Activated CD8-positive, alpha-beta memory T cell treated with anti-CD3 and anti-CD28 coated beads for 24 hours (primary cell): Measurements from ENCODE around the gene COL5A1.
"Not testable (repeated sequence)": the region's sequence is repeated elsewhere in the genome, so short reads cannot be mapped to it uniquely, and the experiment has no call there.

Experiments used
- DNase-seq: peaks from one replicate; pipeline ENCODE4 v3.0.0-alpha.2; 2020

The COL5A1 gene

GRCh38 chr9:134679616-134680392, 38.2 kb downstream of the COL5A1 start:
- no peak for DNase-seq

DNA sequence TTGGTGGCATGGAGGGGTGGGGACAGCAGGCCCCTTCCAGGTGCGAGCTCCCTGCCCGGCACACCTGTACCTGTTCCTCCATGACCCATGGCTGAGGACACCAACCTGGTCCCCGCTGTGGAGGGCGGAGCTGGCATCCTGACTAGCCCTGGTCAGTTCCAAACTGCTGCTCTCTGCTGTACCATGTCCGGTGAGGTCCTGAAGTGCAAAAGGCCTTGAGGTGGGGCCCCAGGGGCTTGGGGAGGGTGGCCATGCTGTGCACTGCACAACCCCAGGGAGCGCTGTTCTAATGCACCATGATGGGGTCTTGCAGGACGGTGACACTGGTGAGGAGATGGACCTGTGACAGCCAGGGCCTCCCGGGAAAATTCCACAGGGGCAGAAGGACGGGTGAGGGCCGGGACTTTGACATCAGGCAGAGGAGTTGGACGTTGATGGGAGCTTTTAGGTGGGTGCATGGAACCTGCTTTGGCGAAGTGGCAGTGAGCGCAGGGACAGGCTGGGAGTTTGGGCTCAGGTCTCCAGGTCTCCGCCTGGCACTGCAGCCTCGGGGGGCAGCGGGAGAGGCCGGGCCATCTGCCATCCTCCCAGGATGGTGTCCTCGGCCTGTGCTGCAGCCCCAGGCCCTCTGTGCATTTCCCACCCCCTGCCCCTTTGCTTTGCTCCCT, 38.9 kb downstream of the COL5A1 start:
- no peak for DNase-seq

DNA sequence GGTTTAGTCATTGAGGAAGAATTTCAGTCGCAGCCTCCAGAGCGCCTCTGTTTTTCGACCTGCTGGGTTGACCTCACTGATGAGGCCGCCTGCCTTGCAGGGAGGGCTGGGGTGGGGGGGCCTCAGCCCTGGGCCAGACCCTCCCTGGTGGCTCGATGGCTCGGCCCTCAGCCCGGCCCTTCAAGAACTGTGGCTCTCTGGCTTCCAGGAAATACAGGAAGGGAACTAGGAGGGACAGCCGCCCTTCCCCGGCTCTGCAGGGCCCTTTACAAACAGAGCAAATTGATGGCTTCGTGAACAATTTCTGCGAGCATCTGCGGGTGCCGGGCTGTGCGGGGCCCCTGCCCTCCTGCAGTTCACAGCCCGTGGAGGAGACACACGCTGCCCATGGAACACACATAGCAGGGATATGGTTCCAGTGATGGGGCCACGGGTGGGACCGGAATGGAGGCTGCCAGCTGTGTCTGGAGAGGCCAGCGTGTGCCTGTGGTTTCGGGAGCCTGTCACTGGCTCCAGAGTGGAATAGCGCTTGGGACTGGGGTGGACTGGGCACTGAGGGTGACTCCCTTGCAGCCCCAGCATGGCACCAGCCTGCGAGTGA, 39.6 kb downstream of the COL5A1 start:
- DNase-seq, result no peak

GRCh38 chr9:134682026-134682425, 40.4 kb downstream of the COL5A1 start:
- DNase-seq, result no peak

DNA sequence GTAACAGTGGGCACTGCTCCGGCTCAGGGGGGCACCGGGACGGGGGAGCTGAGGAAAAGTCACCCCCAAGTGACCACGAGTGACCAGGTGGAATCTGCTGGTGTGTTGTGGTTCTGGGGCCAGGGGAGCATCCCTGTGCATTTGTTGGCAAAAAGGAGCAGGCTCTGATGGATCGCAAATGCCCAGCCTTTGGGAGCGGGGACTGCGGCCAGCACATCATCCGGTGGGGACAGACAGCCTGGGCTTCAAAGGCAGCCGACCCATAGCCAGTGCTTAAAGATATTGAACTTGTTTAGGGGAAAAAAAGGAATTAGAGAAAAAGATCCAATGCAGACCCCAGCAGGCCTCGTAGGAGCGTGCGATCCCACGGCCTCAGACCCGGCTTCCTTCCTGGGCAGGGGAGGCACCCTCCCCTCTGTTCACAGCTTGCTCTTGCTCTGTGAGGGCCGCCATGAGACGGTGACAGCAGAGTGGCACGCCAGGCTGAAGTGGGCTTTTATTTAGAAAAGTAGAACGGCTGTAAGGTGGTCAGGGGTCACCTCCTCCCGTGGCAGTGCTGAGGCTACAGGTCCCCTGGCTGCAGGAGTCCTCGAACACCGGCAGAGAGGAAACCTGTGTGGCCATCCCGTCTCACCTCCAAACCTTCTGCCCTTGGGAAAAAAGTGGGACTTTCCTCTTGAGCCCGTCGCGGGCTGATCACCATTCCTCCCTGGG, 41.2 kb downstream of the COL5A1 start:
- DNase-seq, result no peak

GRCh38 chr9:134683714-134684374, 42.2 kb downstream of the COL5A1 start:
- no peak for DNase-seq

DNA sequence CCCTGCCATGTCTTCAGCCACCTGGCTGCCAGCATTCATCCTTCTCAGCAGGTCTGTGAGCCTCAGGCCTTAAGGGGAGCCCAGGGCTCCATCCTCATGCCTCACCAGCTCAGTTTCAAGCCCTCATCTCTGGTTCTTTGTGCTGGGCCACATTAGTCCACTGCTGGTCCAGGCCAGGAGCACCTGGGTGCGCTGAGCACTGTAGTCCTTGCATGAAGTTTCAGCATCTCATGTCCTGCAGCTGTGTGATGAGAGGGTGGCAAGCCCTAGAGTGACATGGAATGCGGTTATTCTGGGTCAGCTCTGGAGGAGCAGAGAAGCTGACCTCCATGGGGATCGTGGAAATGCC, 42.7 kb downstream of the COL5A1 start:
- DNase-seq, result no peak

DNA sequence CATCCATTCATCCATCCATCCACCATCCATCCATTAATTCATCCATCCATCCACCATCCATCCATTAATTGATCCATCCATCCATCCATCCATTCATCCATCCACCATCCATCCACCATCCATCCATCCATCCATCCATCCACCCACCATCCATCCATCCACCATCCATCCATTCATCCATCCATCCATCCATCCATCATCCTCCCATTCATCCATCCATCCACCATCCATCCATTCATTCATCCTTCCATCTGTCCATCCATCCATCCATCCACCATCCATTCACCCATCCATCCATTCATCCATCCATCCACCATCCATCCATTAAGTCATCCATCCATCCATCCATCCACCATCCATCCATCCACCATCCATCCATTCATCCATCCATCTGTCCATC, 43.3 kb downstream of the COL5A1 start:
- not testable (repeated sequence) for DNase-seq

DNA sequence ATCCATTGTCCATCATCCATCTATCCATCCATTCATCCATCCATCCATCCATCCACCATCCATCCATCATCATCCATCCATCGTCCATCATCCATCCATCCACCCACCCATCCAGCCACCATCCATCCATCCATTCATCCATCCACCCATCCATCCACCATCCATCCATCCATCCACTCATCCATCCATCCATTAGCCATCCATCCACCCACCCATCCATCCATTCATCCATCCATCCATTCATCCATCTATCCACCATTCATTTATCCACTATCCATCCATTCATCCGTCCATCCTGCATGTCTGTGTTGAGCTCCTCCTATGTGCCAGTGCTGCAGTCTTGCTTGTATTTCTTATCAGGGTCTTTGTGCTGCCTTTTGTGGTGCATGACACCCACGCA, 44.2 kb downstream of the COL5A1 start:
- no peak for DNase-seq

- no peak for DNase-seq
These were observed 45.3 kb downstream of the COL5A1 start for GRCh38 chr9:134686896-134687295.

DNA sequence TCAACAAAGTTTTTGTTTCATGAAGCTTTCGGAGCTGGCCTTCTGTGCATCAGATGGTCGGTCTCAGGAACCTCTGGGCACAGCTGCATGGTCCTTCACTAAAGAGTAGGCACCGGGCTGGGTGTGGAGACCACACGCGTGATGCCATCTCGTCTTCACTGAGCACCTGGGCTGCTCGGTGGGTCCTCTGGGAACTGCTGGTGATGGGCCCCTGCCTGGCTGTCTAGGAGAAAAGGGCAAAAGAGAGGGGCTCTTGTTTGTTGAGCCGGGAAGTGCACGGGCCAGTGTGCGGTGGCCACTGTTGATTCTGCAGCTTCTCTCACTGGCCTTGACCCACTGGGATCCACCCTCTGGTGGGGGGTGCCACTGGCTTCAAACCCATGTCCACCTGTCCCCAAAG, 46.0 kb downstream of the COL5A1 start:
- no peak for DNase-seq

DNA sequence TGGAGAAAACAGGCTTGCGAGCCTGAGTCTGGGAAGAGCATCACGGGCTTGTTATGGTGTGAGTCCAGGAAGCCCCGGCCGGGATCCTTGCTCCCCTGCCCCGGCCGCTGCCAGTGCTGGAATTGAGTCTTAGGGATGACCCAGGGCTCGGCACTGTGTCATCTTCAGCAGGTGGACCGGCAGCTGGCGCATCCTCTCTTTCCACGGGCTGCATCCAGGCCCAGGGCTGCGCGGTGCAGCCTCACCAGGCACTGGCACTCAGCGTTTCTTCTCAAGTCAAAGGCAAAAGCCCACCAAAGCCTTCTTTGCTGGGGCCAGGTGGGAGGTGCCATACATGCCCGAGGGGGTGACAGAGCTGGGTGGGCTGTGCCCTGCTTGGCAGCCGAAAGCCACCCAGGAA, 46.6 kb downstream of the COL5A1 start:
- DNase-seq, result no peak

- no peak for DNase-seq
These were observed 47.2 kb downstream of the COL5A1 start for GRCh38 chr9:134688661-134689320.

- DNase-seq, result no peak
These were observed 47.9 kb downstream of the COL5A1 start for GRCh38 chr9:134689321-134690181.

- DNase-seq, result no peak
These were observed 48.7 kb downstream of the COL5A1 start for GRCh38 chr9:134690301-134690751.

DNA sequence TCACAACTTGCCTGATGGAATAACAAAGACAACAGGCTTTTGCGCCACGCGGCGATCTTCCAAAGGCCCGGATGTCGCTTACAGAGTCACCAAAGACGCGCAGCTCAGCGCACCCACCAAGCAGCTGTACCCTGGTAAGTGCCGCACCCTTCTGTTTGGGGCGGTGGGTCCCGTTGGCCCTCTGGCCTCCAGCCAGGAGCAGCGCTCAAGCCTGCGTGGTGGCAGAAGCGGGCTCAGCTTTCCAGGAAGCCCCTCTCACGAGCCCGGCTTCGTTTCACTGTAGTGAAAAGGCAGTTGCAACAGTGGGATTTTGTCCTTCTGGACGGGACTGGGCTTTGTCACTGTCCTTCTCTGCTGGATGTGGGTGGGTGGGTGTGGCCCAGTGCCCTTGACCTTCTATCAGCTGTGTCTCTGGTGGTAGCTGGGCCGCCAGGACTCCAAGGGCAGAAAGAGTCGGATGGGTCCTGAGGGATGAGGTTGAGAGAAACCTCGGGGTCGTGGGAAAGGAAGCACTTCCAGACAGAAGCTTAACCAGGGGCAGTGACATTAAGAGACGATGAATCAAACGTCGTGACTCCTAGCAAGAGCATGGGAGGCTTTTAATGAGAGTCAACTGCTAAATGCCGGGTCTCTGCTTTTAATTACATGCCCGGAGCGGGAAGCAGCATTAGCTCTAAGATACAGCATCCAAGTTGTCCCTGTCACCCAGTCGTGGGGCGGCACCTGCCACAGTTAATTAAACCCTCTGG, 49.5 kb downstream of the COL5A1 start:
- DNase-seq, result no peak

DNA sequence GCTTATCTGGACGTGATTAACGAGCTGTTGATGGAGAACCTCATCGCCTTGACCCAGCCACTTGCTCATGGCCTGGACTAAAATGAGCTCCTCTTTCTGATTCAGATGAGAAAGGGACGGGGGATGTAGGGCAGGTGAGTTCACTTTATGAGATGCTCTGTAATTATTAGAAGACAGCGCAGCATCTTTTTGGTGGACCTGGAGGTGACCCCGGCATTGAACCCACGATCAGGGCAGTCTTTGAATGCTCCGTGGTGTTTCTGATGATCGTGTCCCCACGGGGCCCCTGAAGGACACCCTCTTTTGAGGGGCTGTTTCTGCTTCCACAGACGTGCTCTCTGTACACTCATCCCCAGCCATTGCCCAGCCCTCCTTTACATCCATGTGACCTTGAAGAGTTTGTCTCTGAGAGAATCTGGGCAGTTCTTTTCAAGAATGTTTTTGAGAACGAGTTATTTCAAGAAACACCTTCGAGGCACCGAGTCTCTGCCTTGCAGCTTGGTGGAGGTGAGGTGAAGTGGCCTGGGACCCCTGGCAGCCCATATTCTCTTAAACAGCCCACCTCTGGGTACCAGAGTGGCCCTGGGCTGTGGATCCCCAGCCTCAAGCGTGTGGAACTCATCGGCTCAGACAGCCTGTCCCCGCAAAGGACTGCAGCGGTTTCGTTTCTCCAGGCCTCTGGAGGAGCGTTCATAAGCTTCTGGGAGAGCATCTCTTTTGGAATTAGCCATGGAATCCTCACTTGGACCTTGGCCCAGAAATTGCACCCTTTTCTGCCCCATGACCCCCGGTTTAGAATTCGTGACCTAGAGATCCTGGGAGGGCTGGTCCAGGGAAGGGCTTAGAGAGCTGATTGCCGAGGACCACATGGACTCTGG, 50.3 kb downstream of the COL5A1 start:
- no peak for DNase-seq

GRCh38 chr9:134692573-134692860, 50.9 kb downstream of the COL5A1 start:
- no peak for DNase-seq

GRCh38 chr9:134693011-134693410, 51.4 kb downstream of the COL5A1 start:
- DNase-seq, result no peak
